SK-N-SH treated with all-trans-retinoic acid at 6 μM for 48 hours (cell line): ENCODE results near the gene ACOXL.

Experiments
- BACH2 ChIP-seq: fragments of 250-450 bp; sonication (Bioruptor Pico); IDR thresholded peaks from 2 replicates; pipeline ENCODE4 v1.9.0; 2021; ENCODE audit warnings: mild to moderate bottlenecking, borderline replicate concordance
- ESRRG ChIP-seq: fragments of 250-450 bp; sonication (Bioruptor Pico); IDR thresholded peaks from 2 replicates; pipeline ENCODE4 v1.6.1; 2021; ENCODE audit warnings: mild to moderate bottlenecking
- SNAI2 ChIP-seq: fragments of 250-450 bp; sonication (Bioruptor Pico); IDR thresholded peaks from 2 replicates; pipeline ENCODE4 v1.5.0; 2020; ENCODE audit warnings: mild to moderate bottlenecking, moderate library complexity
- TCF4 ChIP-seq: fragments of 250-450 bp; sonication (Bioruptor Pico); IDR thresholded peaks from 2 replicates; pipeline ENCODE4 v1.8.0; 2021; ENCODE audit warnings: mild to moderate bottlenecking, moderate library complexity, borderline replicate concordance
- TOX ChIP-seq: fragments of 250-450 bp; sonication (Bioruptor Pico); IDR thresholded peaks from 2 replicates; pipeline ENCODE4 v1.8.0; 2021; ENCODE audit warnings: mild to moderate bottlenecking, moderate library complexity, borderline replicate concordance
- ZNF565 ChIP-seq: fragments of 450-650 bp; formaldehyde crosslinking; conservative IDR thresholded peaks from 2 replicates; pipeline ENCODE4 v1.5.0; 2020; ENCODE audit warnings: low read depth, mild to moderate bottlenecking, moderate library complexity
- ZNF8 ChIP-seq: fragments of 450-650 bp; formaldehyde crosslinking; IDR thresholded peaks from 2 replicates; pipeline ENCODE4 v1.5.0; 2020; ENCODE audit warnings: mild to moderate bottlenecking, moderate library complexity
- TF ChIP-seq, protein P1 (sequence below): fragments of 250-450 bp; sonication (Bioruptor Pico); IDR thresholded peaks from 2 replicates; pipeline ENCODE4 v1.5.1; 2021; ENCODE audit warnings: mild to moderate bottlenecking, moderate library complexity
- TF ChIP-seq, protein P2 (sequence below): fragments of 250-450 bp; sonication (Bioruptor Pico); IDR thresholded peaks from 2 replicates; pipeline ENCODE4 v1.8.0; 2020; ENCODE audit warnings: mild to moderate bottlenecking, moderate library complexity, borderline replicate concordance
- TF ChIP-seq, protein P3 (sequence below): fragments of 250-450 bp; sonication (Bioruptor Pico); IDR thresholded peaks from 2 replicates; pipeline ENCODE4 v1.5.0; 2020; ENCODE audit warnings: mild to moderate bottlenecking, moderate library complexity
- TF ChIP-seq, protein P4 (sequence below): fragments of 250-450 bp; sonication (Bioruptor Pico); IDR thresholded peaks from 2 replicates; pipeline ENCODE4 v1.5.1; 2020; ENCODE audit warnings: low read depth, mild to moderate bottlenecking, moderate library complexity

DNA sequence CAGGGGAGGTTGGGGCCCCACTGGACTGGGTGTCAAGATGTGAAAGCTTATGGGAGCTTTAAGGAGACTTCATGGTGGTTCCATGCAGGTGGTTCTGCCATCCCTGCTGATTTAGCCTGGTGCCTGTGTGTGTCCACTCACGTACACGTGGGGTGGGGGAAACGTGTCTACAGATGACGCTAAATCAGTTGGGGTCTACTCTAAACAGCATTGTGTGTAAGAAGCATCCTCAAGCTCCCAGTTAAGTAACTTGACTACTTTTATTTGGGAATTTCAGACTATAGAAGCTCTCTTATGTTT lies 435.4 kb downstream of the ACOXL start:
- TF ChIP-seq, protein P1, sequence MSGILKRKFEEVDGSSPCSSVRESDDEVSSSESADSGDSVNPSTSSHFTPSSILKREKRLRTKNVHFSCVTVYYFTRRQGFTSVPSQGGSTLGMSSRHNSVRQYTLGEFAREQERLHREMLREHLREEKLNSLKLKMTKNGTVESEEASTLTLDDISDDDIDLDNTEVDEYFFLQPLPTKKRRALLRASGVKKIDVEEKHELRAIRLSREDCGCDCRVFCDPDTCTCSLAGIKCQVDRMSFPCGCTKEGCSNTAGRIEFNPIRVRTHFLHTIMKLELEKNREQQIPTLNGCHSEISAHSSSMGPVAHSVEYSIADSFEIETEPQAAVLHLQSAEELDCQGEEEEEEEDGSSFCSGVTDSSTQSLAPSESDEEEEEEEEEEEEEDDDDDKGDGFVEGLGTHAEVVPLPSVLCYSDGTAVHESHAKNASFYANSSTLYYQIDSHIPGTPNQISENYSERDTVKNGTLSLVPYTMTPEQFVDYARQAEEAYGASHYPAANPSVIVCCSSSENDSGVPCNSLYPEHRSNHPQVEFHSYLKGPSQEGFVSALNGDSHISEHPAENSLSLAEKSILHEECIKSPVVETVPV (CRISPR knock-in tag) = no peak
- no peak for TF ChIP-seq SNAI2
- TF ChIP-seq, protein P2, sequence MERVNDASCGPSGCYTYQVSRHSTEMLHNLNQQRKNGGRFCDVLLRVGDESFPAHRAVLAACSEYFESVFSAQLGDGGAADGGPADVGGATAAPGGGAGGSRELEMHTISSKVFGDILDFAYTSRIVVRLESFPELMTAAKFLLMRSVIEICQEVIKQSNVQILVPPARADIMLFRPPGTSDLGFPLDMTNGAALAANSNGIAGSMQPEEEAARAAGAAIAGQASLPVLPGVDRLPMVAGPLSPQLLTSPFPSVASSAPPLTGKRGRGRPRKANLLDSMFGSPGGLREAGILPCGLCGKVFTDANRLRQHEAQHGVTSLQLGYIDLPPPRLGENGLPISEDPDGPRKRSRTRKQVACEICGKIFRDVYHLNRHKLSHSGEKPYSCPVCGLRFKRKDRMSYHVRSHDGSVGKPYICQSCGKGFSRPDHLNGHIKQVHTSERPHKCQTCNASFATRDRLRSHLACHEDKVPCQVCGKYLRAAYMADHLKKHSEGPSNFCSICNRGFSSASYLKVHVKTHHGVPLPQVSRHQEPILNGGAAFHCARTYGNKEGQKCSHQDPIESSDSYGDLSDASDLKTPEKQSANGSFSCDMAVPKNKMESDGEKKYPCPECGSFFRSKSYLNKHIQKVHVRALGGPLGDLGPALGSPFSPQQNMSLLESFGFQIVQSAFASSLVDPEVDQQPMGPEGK (CRISPR knock-in tag) = no peak
- TF ChIP-seq TOX (CRISPR knock-in tag) = no peak
- TF ChIP-seq ESRRG (CRISPR knock-in tag) = no peak
- TF ChIP-seq, protein P3, sequence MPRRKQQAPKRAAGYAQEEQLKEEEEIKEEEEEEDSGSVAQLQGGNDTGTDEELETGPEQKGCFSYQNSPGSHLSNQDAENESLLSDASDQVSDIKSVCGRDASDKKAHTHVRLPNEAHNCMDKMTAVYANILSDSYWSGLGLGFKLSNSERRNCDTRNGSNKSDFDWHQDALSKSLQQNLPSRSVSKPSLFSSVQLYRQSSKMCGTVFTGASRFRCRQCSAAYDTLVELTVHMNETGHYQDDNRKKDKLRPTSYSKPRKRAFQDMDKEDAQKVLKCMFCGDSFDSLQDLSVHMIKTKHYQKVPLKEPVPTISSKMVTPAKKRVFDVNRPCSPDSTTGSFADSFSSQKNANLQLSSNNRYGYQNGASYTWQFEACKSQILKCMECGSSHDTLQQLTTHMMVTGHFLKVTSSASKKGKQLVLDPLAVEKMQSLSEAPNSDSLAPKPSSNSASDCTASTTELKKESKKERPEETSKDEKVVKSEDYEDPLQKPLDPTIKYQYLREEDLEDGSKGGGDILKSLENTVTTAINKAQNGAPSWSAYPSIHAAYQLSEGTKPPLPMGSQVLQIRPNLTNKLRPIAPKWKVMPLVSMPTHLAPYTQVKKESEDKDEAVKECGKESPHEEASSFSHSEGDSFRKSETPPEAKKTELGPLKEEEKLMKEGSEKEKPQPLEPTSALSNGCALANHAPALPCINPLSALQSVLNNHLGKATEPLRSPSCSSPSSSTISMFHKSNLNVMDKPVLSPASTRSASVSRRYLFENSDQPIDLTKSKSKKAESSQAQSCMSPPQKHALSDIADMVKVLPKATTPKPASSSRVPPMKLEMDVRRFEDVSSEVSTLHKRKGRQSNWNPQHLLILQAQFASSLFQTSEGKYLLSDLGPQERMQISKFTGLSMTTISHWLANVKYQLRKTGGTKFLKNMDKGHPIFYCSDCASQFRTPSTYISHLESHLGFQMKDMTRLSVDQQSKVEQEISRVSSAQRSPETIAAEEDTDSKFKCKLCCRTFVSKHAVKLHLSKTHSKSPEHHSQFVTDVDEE (CRISPR knock-in tag) = no peak
- TF ChIP-seq TCF4 (CRISPR knock-in tag) = no peak
- TF ChIP-seq, protein P4, sequence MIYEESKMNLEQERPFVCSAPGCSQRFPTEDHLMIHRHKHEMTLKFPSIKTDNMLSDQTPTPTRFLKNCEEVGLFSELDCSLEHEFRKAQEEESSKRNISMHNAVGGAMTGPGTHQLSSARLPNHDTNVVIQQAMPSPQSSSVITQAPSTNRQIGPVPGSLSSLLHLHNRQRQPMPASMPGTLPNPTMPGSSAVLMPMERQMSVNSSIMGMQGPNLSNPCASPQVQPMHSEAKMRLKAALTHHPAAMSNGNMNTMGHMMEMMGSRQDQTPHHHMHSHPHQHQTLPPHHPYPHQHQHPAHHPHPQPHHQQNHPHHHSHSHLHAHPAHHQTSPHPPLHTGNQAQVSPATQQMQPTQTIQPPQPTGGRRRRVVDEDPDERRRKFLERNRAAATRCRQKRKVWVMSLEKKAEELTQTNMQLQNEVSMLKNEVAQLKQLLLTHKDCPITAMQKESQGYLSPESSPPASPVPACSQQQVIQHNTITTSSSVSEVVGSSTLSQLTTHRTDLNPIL (CRISPR knock-in tag) = no peak
- no peak for TF ChIP-seq ZNF565 (CRISPR knock-in tag)
- TF ChIP-seq BACH2 (CRISPR knock-in tag) = no peak
- TF ChIP-seq ZNF8 (CRISPR knock-in tag) = no peak
